OCI-LY3 (cell line): ENCODE measurements around the gene NRXN2.

ENCODE experiments used
- H2AFZ ChIP-seq: fragments of 200-600, 300-600 bp; shearing (Covaris generic); 2 replicates; pipeline ENCODE4 v1.6.0; 2014; ENCODE audit warnings: antibody characterized with exemption, low read depth, low read length
- H3K27ac ChIP-seq: fragments of 200-600, 300-600 bp; sonication (generic); 2 replicates; pipeline ENCODE4 v1.5.1; 2014; ENCODE audit warnings: mild to moderate bottlenecking, low read length, moderate library complexity, mixed read lengths
- H3K27me3 ChIP-seq: fragments of 200-600, 300-600 bp; sonication (generic); 2 replicates; pipeline ENCODE4 v1.6.1; 2014; ENCODE audit warnings: low read depth, low read length, mixed read lengths
- H3K36me3 ChIP-seq: fragments of 200-600, 300-600 bp; sonication (generic); replicated peaks from 2 replicates; pipeline ENCODE3; 2014; ENCODE audit warnings: low read depth, low read length, mixed read lengths
- H3K4me1 ChIP-seq: fragments of 300-600, 200-600 bp; sonication (generic); 2 replicates; pipeline ENCODE4 v1.6.1; 2014; ENCODE audit warnings: low read length, mixed read lengths
- H3K4me2 ChIP-seq: fragments of 200-600, 300-600 bp; sonication (generic); 2 replicates; pipeline ENCODE4 v1.6.1; 2014; ENCODE audit warnings: low read length, mixed read lengths
- H3K4me3 ChIP-seq: fragments of 300-600, 200-600 bp; sonication (generic); 2 replicates; pipeline ENCODE4 v1.5.1; 2014; ENCODE audit warnings: antibody characterized with exemption, mild to moderate bottlenecking, low read length, moderate library complexity
- H3K79me2 ChIP-seq: fragments of 300-600, 200-600 bp; shearing (Covaris generic); 2 replicates; pipeline ENCODE4 v1.6.1; 2014; ENCODE audit warnings: mild to moderate bottlenecking, low read length, mixed read lengths
- H3K9ac ChIP-seq: fragments of 300-600, 200-600 bp; shearing (Covaris generic); 2 replicates; pipeline ENCODE4 v1.6.0; 2014; ENCODE audit warnings: mild to moderate bottlenecking, low read length, moderate library complexity
- H3K9me3 ChIP-seq: fragments of 200-600, 300-600 bp; shearing (Covaris generic); 2 replicates; pipeline ENCODE4 v1.6.1; 2014; ENCODE audit warnings: low read length, mixed read lengths; ENCODE audit not compliant: insufficient read depth
- H4K20me1 ChIP-seq: fragments of 200-600, 300-600 bp; sonication (generic); 2 replicates; pipeline ENCODE4 v1.6.1; 2016; ENCODE audit warnings: low read length, mixed read lengths; ENCODE audit not compliant: insufficient read depth
- CTCF ChIP-seq: fragments of 200-600, 300-600 bp; sonication (generic); IDR thresholded peaks from 2 replicates; pipeline ENCODE4 v1.5.1; 2014; ENCODE audit warnings: antibody characterized with exemption, low read length, low read depth
- EZH2phosphoT487 ChIP-seq: fragments of 200-600 bp; shearing (Covaris generic); IDR thresholded peaks from 2 replicates; pipeline ENCODE4 v1.6.1; 2018; ENCODE audit warnings: antibody characterized with exemption, mixed run types, low read depth

The NRXN2 gene

GRCh38 chr11:64661146-64661545, 61.9 kb downstream of the NRXN2 start:
- Histone ChIP-seq H3K4me2 (no peak overlapping the region), H4K20me1 (no peaks in the 10 kb centered on the region), H3K9ac (no peak overlapping the region), H3K27ac (no peak overlapping the region), H3K36me3 (no peaks in the 10 kb centered on the region), H3K27me3 (no peaks in the 10 kb centered on the region), H3K79me2 (no peaks in the 10 kb centered on the region), H2AFZ (no peak overlapping the region), H3K4me3 (no peak overlapping the region), H3K4me1 (peaks cover 1% of the 10 kb centered on the region), H3K9me3 (no peaks in the 10 kb centered on the region)
- no peak for TF ChIP-seq EZH2phosphoT487
- TF ChIP-seq CTCF: no peak

- no peak overlapping the region for H3K27ac ChIP-seq
- TF ChIP-seq EZH2phosphoT487: no peak
- TF ChIP-seq CTCF: no peak
Measured at GRCh38 chr11:64660706-64661105, 62.3 kb downstream of the NRXN2 start.

GRCh38 chr11:64660205-64660604, 62.8 kb downstream of the NRXN2 start:
- Histone ChIP-seq H3K27ac (no peak overlapping the region), H3K4me2 (no peak overlapping the region), H3K9ac (no peak overlapping the region), H4K20me1 (no peaks in the 10 kb centered on the region), H3K36me3 (no peaks in the 10 kb centered on the region), H2AFZ (no peak overlapping the region), H3K4me3 (no peak overlapping the region), H3K9me3 (no peaks in the 10 kb centered on the region), H3K27me3 (no peaks in the 10 kb centered on the region), H3K79me2 (no peaks in the 10 kb centered on the region), H3K4me1 (peaks cover 11% of the 10 kb centered on the region)
- TF ChIP-seq CTCF (no peak), EZH2phosphoT487 (no peak)

More at GRCh38 chr11:64660706-64661105, 62.3 kb downstream of the NRXN2 start:
- no peak overlapping the region for H3K4me3 ChIP-seq
- no peaks in the 10 kb centered on the region for H4K20me1 ChIP-seq
- H2AFZ ChIP-seq: no peak overlapping the region
- H3K9me3 ChIP-seq: no peaks in the 10 kb centered on the region
- H3K79me2 ChIP-seq: no peaks in the 10 kb centered on the region
- H3K4me1 ChIP-seq: peaks cover 6% of the 10 kb centered on the region
- no peak overlapping the region for H3K4me2 ChIP-seq
- H3K27me3 ChIP-seq: no peaks in the 10 kb centered on the region
- no peak overlapping the region for H3K9ac ChIP-seq
- no peaks in the 10 kb centered on the region for H3K36me3 ChIP-seq

- Histone ChIP-seq H3K79me2 (no peaks in the 10 kb centered on the region), H4K20me1 (no peaks in the 10 kb centered on the region), H3K9ac (no peak overlapping the region), H3K4me1 (peaks cover 17% of the 10 kb centered on the region), H3K4me3 (no peak overlapping the region), H2AFZ (no peak overlapping the region), H3K27me3 (no peaks in the 10 kb centered on the region), H3K9me3 (no peaks in the 10 kb centered on the region), H3K27ac (no peak overlapping the region), H3K4me2 (no peak overlapping the region), H3K36me3 (no peaks in the 10 kb centered on the region)
- no peak for TF ChIP-seq EZH2phosphoT487
- no peak for TF ChIP-seq CTCF
Measured at GRCh38 chr11:64659417-64660144, 63.4 kb downstream of the NRXN2 start.
